Trophoblast cell (in vitro differentiated cells and primary cell): Measurements from ENCODE around the gene TMEM134.
"Not testable (repeated sequence)": the region's sequence is repeated elsewhere in the genome, so short reads cannot be mapped to it uniquely, and the experiment has no call there.

ENCODE experiments used
- DNase-seq, 2 donors: peaks; one replicate each; pipeline ENCODE4 v3.0.0-alpha.2; 2016
- H2AFZ ChIP-seq: 2 replicates; pipeline ENCODE4 v1.6.1; 2013; ENCODE audit warnings: low read length, moderate library complexity, mild to moderate bottlenecking; ENCODE audit not compliant: insufficient read depth, poor library complexity
- H2AK5ac ChIP-seq: 2 replicates; pipeline ENCODE4 v1.6.1; 2013; ENCODE audit warnings: mild to moderate bottlenecking, low read length
- H2BK120ac ChIP-seq: 2 replicates; pipeline ENCODE4 v1.6.1; 2013; ENCODE audit warnings: low read length, mild to moderate bottlenecking, moderate library complexity; ENCODE audit not compliant: insufficient read depth, poor library complexity
- H2BK12ac ChIP-seq: 2 replicates; pipeline ENCODE4 v1.6.1; 2013; ENCODE audit warnings: mild to moderate bottlenecking, low read length, moderate library complexity
- H2BK5ac ChIP-seq: 2 replicates; pipeline ENCODE4 v1.6.1; 2013; ENCODE audit warnings: low read length, low read depth, moderate library complexity, mild to moderate bottlenecking; ENCODE audit not compliant: poor library complexity
- H3K14ac ChIP-seq: 2 replicates; pipeline ENCODE4 v1.6.1; 2013; ENCODE audit warnings: mild to moderate bottlenecking, low read length
- H3K18ac ChIP-seq: 2 replicates; pipeline ENCODE4 v1.6.1; 2013; ENCODE audit warnings: mild to moderate bottlenecking, low read length
- H3K23ac ChIP-seq: 2 replicates; pipeline ENCODE4 v1.6.1; 2013; ENCODE audit warnings: low read length
- H3K27ac ChIP-seq: 2 replicates; pipeline ENCODE4 v1.5.1; 2013; ENCODE audit warnings: low read depth, mild to moderate bottlenecking, inconsistent platforms, low read length, moderate library complexity
- H3K27me3 ChIP-seq: 2 replicates; pipeline ENCODE4 v1.6.1; 2013; ENCODE audit warnings: inconsistent platforms, mild to moderate bottlenecking, low read length, moderate library complexity; ENCODE audit not compliant: insufficient read depth
- H3K36me3 ChIP-seq, 2 experiments: 1 replicate in 1 of 2; 2 replicates in 1 of 2; pipeline ENCODE4 v1.6.1; 2013; ENCODE audit warnings: low read length in 2 of 2, mild to moderate bottlenecking in 2 of 2, moderate library complexity in 1 of 2; ENCODE audit not compliant: insufficient read depth in 2 of 2, control insufficient read depth in 1 of 2
- H3K4ac ChIP-seq: 2 replicates; pipeline ENCODE4 v1.6.1; 2013; ENCODE audit warnings: low read depth, mild to moderate bottlenecking, low read length, moderate library complexity
- H3K4me1 ChIP-seq, 2 experiments: 1 replicate in 1 of 2; 2 replicates in 1 of 2; pipeline ENCODE4 v1.6.1; 2013; ENCODE audit warnings: low read length in 2 of 2, mild to moderate bottlenecking in 2 of 2, moderate library complexity in 1 of 2; ENCODE audit not compliant: insufficient read depth in 2 of 2, control insufficient read depth in 1 of 2
- H3K4me2 ChIP-seq: 2 replicates; pipeline ENCODE4 v1.6.1; 2013; ENCODE audit warnings: inconsistent platforms, mild to moderate bottlenecking, low read length, moderate library complexity
- H3K4me3 ChIP-seq: 2 replicates; pipeline ENCODE4 v1.5.1; 2013; ENCODE audit warnings: mild to moderate bottlenecking, low read depth, low read length, inconsistent platforms
- H3K79me1 ChIP-seq: one replicate; pipeline ENCODE4 v1.6.1; 2013; ENCODE audit warnings: low read length
- H3K79me2 ChIP-seq: 2 replicates; pipeline ENCODE4 v1.6.1; 2013; ENCODE audit warnings: low read length, mild to moderate bottlenecking; ENCODE audit not compliant: control insufficient read depth, insufficient read depth, poor library complexity
- H3K9ac ChIP-seq: 2 replicates; pipeline ENCODE4 v1.6.1; 2013; ENCODE audit warnings: mild to moderate bottlenecking, low read length
- H3K9me3 ChIP-seq: 2 replicates; pipeline ENCODE4 v1.6.1; 2013; ENCODE audit warnings: low read depth, mild to moderate bottlenecking, control low read depth, inconsistent platforms, low read length; ENCODE audit not compliant: insufficient read depth
- H4K12ac ChIP-seq: 2 replicates; pipeline ENCODE4 v1.6.1; 2013; ENCODE audit warnings: low read depth, mild to moderate bottlenecking, low read length, moderate library complexity
- H4K8ac ChIP-seq: 2 replicates; pipeline ENCODE4 v1.6.1; 2013; ENCODE audit warnings: low read depth, mild to moderate bottlenecking, low read length, moderate library complexity
- H4K91ac ChIP-seq: one replicate; pipeline ENCODE4 v1.6.1; 2013; ENCODE audit warnings: low read depth, mild to moderate bottlenecking, low read length, moderate library complexity
- WGBS: extraction: QIAGEN DNeasy Blood & Tissue Kit; methylation state at CpG from one replicate; pipeline ENCODE4 v1.1.7; 2013; ENCODE audit warnings: missing lambda C conversion rate; ENCODE audit not compliant: insufficient read length, insufficient coverage; ENCODE audit errors: extremely low coverage; 5-methylcytosine and 5-hydroxymethylcytosine counted together

TMEM134 gene

DNA sequence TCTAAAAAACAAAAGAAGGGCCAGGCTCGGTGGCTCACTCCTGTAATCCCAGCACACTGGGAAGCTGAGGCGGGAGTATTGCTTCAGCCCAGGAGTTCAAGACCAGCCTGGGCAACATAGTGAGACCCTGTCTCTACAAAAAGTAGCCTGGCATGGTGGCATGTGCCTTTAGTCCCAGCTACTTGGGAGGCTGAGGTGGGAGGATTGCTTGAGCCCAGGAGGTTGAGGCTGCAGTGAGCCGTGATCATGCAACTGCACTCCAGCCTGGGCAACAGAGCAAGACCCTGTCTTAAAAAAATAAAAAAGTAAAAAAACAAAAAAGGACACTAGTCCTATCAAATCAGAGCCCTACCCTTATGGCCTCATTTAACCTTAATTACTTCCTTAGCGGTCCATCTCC is 42.5 kb upstream of the TMEM134 start:
- H3K4ac ChIP-seq, H3K4me2 ChIP-seq, H3K4me3 ChIP-seq, H3K36me3 ChIP-seq, H3K79me1 ChIP-seq, H3K27ac ChIP-seq, H2BK120ac ChIP-seq, H2BK12ac ChIP-seq, H2AK5ac ChIP-seq, DNase-seq, H3K79me2 ChIP-seq, H4K8ac ChIP-seq, H2BK5ac ChIP-seq, H3K9ac ChIP-seq, H3K14ac ChIP-seq, H2AFZ ChIP-seq, H3K9me3 ChIP-seq, H4K91ac ChIP-seq, H3K18ac ChIP-seq, H4K12ac ChIP-seq, H3K23ac ChIP-seq, H3K27me3 ChIP-seq: not testable (repeated sequence)
- WGBS: no CpG with 5 or more reads among the region's 4 CpGs
- H3K4me1 ChIP-seq: peaks cover 7 to 16% of the 10 kb centered on the region in 2 experiments

GRCh38 chr11:67510023-67510345 is 40.9 kb upstream of the TMEM134 start:
- Histone ChIP-seq H2AFZ (no peak overlapping the region), H3K36me3 (peaks cover 4 to 8% of the 10 kb centered on the region in 2 experiments), H3K4ac (no peak overlapping the region), H4K91ac (no peak overlapping the region), H2BK120ac (no peak overlapping the region), H3K9ac (no peak overlapping the region), H3K14ac (no peak overlapping the region), H3K79me1 (peaks cover 19% of the 10 kb centered on the region), H3K9me3 (no peaks in the 10 kb centered on the region), H3K4me2 (no peak overlapping the region), H2BK5ac (no peak overlapping the region), H3K4me3 (no peak overlapping the region), H3K18ac (no peak overlapping the region), H2AK5ac (no peak overlapping the region), H4K8ac (no peak overlapping the region), H2BK12ac (no peak overlapping the region), H3K27ac (no peak overlapping the region), H3K23ac (no peak overlapping the region), H4K12ac (no peak overlapping the region), H3K27me3 (no peaks in the 10 kb centered on the region), H3K4me1 (peaks cover 16 to 26% of the 10 kb centered on the region in 2 experiments), H3K79me2 (peaks cover 9% of the 10 kb centered on the region)
- WGBS: no CpG with 5 or more reads among the region's 3 CpGs
- no peak for DNase-seq

DNA sequence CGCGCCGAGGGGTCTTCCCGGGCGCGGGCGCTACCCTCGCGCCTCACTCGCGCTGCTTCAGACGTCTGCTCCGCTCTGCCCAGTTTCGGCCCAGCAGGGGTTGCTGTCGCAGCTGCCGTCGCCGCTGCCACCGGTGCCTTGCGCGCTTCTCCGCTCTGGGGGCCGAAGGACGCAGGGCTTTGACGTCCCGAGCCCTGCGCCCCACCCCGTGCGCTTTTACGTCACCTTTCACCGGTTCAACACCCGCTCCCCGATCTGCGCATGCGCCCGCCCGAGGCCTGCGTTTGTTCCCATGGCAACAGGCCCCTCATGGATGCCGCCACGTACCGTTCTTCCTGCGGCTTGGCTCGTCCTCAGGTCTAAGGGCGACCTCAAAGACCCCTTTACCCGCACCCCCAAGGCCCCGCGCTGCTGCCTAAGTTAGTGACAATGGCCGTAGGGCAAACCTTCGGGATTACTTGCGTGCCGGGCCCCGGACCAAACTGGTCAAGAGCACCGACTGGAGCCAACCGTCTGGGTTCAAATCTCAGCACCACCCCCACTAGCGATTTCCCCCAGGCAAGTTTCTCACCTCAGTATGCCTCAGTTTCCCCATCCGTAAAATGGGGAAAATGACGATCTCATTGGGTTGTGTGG is 39.6 kb upstream of the TMEM134 start:
- no CpG with 5 or more reads among the region's 57 CpGs for WGBS
- H3K79me2 ChIP-seq: peaks cover 15% of the 10 kb centered on the region
- peak overlapping the region; percentile 99 for H4K12ac ChIP-seq
- H3K27ac ChIP-seq: peak overlapping the region; percentile 91
- peak; percentile 96 to 100 for DNase-seq
- H3K9me3 ChIP-seq: no peaks in the 10 kb centered on the region
- peaks cover 24% of the 10 kb centered on the region for H3K79me1 ChIP-seq
- peak overlapping the region; percentile 99 for H4K91ac ChIP-seq
- peak overlapping the region; percentile 77 for H2BK12ac ChIP-seq
- peak overlapping the region; percentile 93 for H3K14ac ChIP-seq
- H3K4ac ChIP-seq: peak overlapping the region; percentile 88
- H3K4me2 ChIP-seq: peak overlapping the region; percentile 83
- H2AK5ac ChIP-seq: peak overlapping the region; percentile 88
- H3K4me3 ChIP-seq: peak overlapping the region; percentile 90
- H2BK5ac ChIP-seq: peak overlapping the region; percentile 98
- peaks cover 5 to 8% of the 10 kb centered on the region in 2 experiments for H3K36me3 ChIP-seq
- peak overlapping the region; percentile 100 for H4K8ac ChIP-seq
- peak overlapping the region; percentile 81 for H3K9ac ChIP-seq
- peak overlapping the region; percentile 94 for H2BK120ac ChIP-seq
- no peak overlapping the region for H3K23ac ChIP-seq
- H3K4me1 ChIP-seq: peaks cover 20 to 30% of the 10 kb centered on the region in 2 experiments
- H3K18ac ChIP-seq: peak overlapping the region; percentile 99
- H3K27me3 ChIP-seq: no peaks in the 10 kb centered on the region
- peak overlapping the region; percentile 100 for H2AFZ ChIP-seq

GRCh38 chr11:67507864-67508485 is 38.9 kb upstream of the TMEM134 start, which contains the start of gene CDK2AP2:
TSS of gene CDK2AP2 (minus strand) at chr11:67508162. CDS start at chr11:67508082, 80 bp downstream.
- Histone ChIP-seq H3K36me3 (peaks cover 8 to 11% of the 10 kb centered on the region in 2 experiments), H3K4me3 (peak within 1 kb of the TSS; percentile 90), H3K18ac (peak within 1 kb of the TSS; percentile 99)

More at GRCh38 chr11:67507864-67508485, 38.9 kb upstream of the TMEM134 start, which contains the start of gene CDK2AP2:
- Histone ChIP-seq H3K27me3 (no peaks in the 10 kb centered on the region), H2BK120ac (peak within 1 kb of the TSS; percentile 94), H3K4ac (peak within 1 kb of the TSS; percentile 88), H3K14ac (peak within 1 kb of the TSS; percentile 93), H3K4me2 (peak within 1 kb of the TSS; percentile 83), H3K9me3 (no peaks in the 10 kb centered on the region), H3K9ac (peak within 1 kb of the TSS; percentile 81), H2AFZ (peak within 1 kb of the TSS; percentile 100), H3K23ac (no peak within 1 kb of the TSS), H2AK5ac (peak within 1 kb of the TSS; percentile 88), H2BK5ac (peak within 1 kb of the TSS; percentile 98), H3K4me1 (peaks cover 23 to 36% of the 10 kb centered on the region in 2 experiments), H4K12ac (peak within 1 kb of the TSS; percentile 99), H4K8ac (peak within 1 kb of the TSS; percentile 100), H3K79me2 (peaks cover 17% of the 10 kb centered on the region), H3K27ac (peak within 1 kb of the TSS; percentile 91), H4K91ac (peak within 1 kb of the TSS; percentile 99), H3K79me1 (peaks cover 24% of the 10 kb centered on the region), H2BK12ac (peak within 1 kb of the TSS; percentile 77)
- WGBS: no CpG with 5 or more reads among the region's 57 CpGs
- DNase-seq: peak; percentile 100
